ENCODE data around the gene PPY. TPM values are rescaled to one million over a fixed set of nuclear protein-coding genes. Genes with fewer than 3 reads are reported as not detected.
"Not testable (repeated sequence)": the region's sequence is repeated elsewhere in the genome, so short reads cannot be mapped to it uniquely, and the experiment has no call there.

Gene PPY
- total RNA-seq, 1 donor from 2014 or later: not detected

GRCh38 chr17:43970366-43970765 lies 28.1 kb upstream of the PPY start:
- Mint-ChIP-seq H3K9me3 (ENCODE audit: low read depth) (no peaks in the 10 kb centered on the region), H3K4me3 (ENCODE audit: low read depth) (no peak overlapping the region), H3K27ac (no peak overlapping the region), H3K27me3 (peaks cover 43% of the 10 kb centered on the region), H3K4me1 (ENCODE audit: low read depth) (no peaks in the 10 kb centered on the region), H3K36me3 (ENCODE audit: insufficient read depth) (no peaks in the 10 kb centered on the region)
- no peak for DNase-seq (ENCODE audit: low spot score, unreplicated experiment)
- TF ChIP-seq CTCF (IDR thresholded peaks at IDR 0.05; ENCODE audit: unreplicated experiment): no peak

- Mint-ChIP-seq H3K27me3 (peaks cover 47% of the 10 kb centered on the region), H3K9me3 (ENCODE audit: low read depth) (no peaks in the 10 kb centered on the region), H3K27ac (no peak overlapping the region), H3K4me1 (ENCODE audit: low read depth) (no peaks in the 10 kb centered on the region), H3K4me3 (ENCODE audit: low read depth) (no peak overlapping the region), H3K36me3 (ENCODE audit: insufficient read depth) (no peaks in the 10 kb centered on the region)
- no peak for TF ChIP-seq CTCF (IDR thresholded peaks at IDR 0.05; ENCODE audit: unreplicated experiment)
- DNase-seq (ENCODE audit: low spot score, unreplicated experiment): no peak
Measured at GRCh38 chr17:43967251-43967875, 25.1 kb upstream of the PPY start.

- Mint-ChIP-seq H3K9me3 (ENCODE audit: low read depth) (no peaks in the 10 kb centered on the region), H3K4me3 (ENCODE audit: low read depth) (no peak overlapping the region), H3K27ac (no peak overlapping the region), H3K36me3 (ENCODE audit: insufficient read depth) (no peaks in the 10 kb centered on the region), H3K27me3 (peaks cover 50% of the 10 kb centered on the region), H3K4me1 (ENCODE audit: low read depth) (no peaks in the 10 kb centered on the region)
- DNase-seq (ENCODE audit: low spot score, unreplicated experiment): no peak
- TF ChIP-seq CTCF (IDR thresholded peaks at IDR 0.05; ENCODE audit: unreplicated experiment): no peak
Measured at GRCh38 chr17:43966276-43966675, 24.0 kb upstream of the PPY start.

GRCh38 chr17:43962479-43962878 lies 20.2 kb upstream of the PPY start:
- no peak overlapping the region for H3K27ac Mint-ChIP-seq

GRCh38 chr17:43961954-43962353 lies 19.7 kb upstream of the PPY start:
- Mint-ChIP-seq H3K27me3 (peaks cover 38% of the 10 kb centered on the region), H3K9me3 (ENCODE audit: low read depth) (no peaks in the 10 kb centered on the region), H3K4me1 (ENCODE audit: low read depth) (no peaks in the 10 kb centered on the region), H3K27ac (no peak overlapping the region), H3K36me3 (ENCODE audit: insufficient read depth) (no peaks in the 10 kb centered on the region), H3K4me3 (ENCODE audit: low read depth) (no peak overlapping the region)
- no peak for TF ChIP-seq CTCF (IDR thresholded peaks at IDR 0.05; ENCODE audit: unreplicated experiment)
- DNase-seq (ENCODE audit: low spot score, unreplicated experiment): no peak

More at GRCh38 chr17:43962479-43962878, 20.2 kb upstream of the PPY start:
- no peaks in the 10 kb centered on the region for H3K4me1 Mint-ChIP-seq (ENCODE audit: low read depth)
- peaks cover 42% of the 10 kb centered on the region for H3K27me3 Mint-ChIP-seq
- H3K4me3 Mint-ChIP-seq (ENCODE audit: low read depth): no peak overlapping the region
- TF ChIP-seq CTCF (IDR thresholded peaks at IDR 0.05; ENCODE audit: unreplicated experiment): no peak
- H3K36me3 Mint-ChIP-seq (ENCODE audit: insufficient read depth): no peaks in the 10 kb centered on the region
- H3K9me3 Mint-ChIP-seq (ENCODE audit: low read depth): no peaks in the 10 kb centered on the region
- no peak for DNase-seq (ENCODE audit: low spot score, unreplicated experiment)

- DNase-seq (ENCODE audit: low spot score, unreplicated experiment); H3K9me3 Mint-ChIP-seq (ENCODE audit: low read depth); H3K4me3 Mint-ChIP-seq (ENCODE audit: low read depth); H3K4me1 Mint-ChIP-seq (ENCODE audit: low read depth); H3K27ac Mint-ChIP-seq; H3K36me3 Mint-ChIP-seq (ENCODE audit: insufficient read depth): not testable (repeated sequence)
- H3K27me3 Mint-ChIP-seq: peaks cover 37% of the 10 kb centered on the region
Measured at GRCh38 chr17:43961292-43961691, 19.0 kb upstream of the PPY start.

All from progenitor cell of endocrine pancreas (in vitro differentiated cells).